HG03460 (cell line): Measurements from ENCODE around the gene KIAA0040.
"Not testable (repeated sequence)": the region's sequence is repeated elsewhere in the genome, so short reads cannot be mapped to it uniquely, and the experiment has no call there.

Experiments used
- ATAC-seq: cut with Tn5 transposase; IDR thresholded peaks from one replicate; pipeline ENCODE4 v1.9.1; 2021; ENCODE audit not compliant: unreplicated experiment

KIAA0040 gene

GRCh38 chr1:175108331-175108820, 84.2 kb downstream of the KIAA0040 start:
- ATAC-seq: not testable (repeated sequence)
